ENCODE results near the gene FAM53B. TPM values are rescaled to one million over a fixed set of nuclear protein-coding genes. Genes with fewer than 3 reads are reported as not detected.

The FAM53B gene
- total RNA-seq, 1 donor from 2014 or later, result 41.3 TPM

DNA sequence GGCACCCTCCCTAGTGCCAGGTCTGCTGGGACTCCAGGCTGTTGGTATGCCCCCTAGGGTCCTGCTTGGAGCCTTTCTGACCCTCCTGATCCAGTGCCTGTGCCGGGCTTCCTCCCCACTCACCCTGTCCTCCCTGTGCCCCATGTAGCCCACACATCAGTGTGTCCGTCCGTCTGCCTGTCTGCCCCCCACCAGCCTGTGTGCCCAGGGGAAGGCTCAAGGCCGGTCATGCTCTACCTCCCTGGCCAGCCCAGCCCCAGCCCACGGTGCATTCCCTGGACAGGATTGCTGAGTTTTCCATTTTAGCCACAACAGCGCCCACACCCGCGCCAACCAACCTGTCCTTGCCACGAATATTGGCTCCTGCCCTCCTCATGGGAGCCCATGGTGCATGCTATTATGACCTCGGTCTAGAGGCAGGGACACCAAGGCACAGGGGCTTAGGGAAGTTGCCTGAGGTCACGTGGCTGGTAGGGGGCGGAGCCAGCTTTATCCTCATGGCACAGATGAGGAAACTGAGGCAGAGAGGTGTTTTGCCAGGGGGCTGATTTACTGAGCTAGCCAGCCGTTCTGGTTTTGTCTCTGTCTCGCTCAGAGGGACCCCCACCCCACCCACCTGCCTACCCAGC is 136.0 kb downstream of the FAM53B start:
- no peak for DNase-seq (ENCODE audit: low read depth, low spot score)
- peaks cover 20% of the 10 kb centered on the region for H3K4me1 Mint-ChIP-seq
- H3K9me3 Mint-ChIP-seq, result no peaks in the 10 kb centered on the region
- TF ChIP-seq, protein P1, sequence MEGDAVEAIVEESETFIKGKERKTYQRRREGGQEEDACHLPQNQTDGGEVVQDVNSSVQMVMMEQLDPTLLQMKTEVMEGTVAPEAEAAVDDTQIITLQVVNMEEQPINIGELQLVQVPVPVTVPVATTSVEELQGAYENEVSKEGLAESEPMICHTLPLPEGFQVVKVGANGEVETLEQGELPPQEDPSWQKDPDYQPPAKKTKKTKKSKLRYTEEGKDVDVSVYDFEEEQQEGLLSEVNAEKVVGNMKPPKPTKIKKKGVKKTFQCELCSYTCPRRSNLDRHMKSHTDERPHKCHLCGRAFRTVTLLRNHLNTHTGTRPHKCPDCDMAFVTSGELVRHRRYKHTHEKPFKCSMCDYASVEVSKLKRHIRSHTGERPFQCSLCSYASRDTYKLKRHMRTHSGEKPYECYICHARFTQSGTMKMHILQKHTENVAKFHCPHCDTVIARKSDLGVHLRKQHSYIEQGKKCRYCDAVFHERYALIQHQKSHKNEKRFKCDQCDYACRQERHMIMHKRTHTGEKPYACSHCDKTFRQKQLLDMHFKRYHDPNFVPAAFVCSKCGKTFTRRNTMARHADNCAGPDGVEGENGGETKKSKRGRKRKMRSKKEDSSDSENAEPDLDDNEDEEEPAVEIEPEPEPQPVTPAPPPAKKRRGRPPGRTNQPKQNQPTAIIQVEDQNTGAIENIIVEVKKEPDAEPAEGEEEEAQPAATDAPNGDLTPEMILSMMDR (conservative IDR thresholded peaks at IDR 0.05), result no peak
- no peak overlapping the region for H3K27ac Mint-ChIP-seq (ENCODE audit: unreplicated experiment)
- H3K4me3 Mint-ChIP-seq, result no peak overlapping the region
- no peaks in the 10 kb centered on the region for H3K27me3 Mint-ChIP-seq (ENCODE audit: low read depth)
- H3K36me3 Mint-ChIP-seq (ENCODE audit: low read depth), result no peaks in the 10 kb centered on the region

DNA sequence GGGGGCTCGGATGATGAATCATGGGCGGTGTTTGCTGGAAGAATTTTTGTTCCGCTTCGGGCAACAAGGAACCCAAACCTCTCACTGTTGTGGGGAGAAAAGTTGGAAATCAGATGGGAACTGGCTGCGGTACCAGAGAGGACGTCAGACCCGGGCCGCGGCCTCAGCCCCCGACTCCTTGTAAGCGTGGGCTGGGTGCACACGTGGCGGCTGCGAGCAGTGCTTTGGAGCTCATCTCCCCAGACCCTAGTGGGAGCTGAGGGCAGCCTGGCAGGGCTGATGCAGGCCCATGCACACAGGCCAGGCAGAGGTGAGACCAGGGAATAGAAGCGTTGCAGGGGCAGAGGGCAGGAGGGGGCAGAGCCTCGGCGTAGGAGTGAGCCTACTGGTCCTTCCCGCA is 136.5 kb downstream of the FAM53B start:
- Mint-ChIP-seq H3K27me3 (ENCODE audit: low read depth) (no peaks in the 10 kb centered on the region), H3K4me1 (peaks cover 20% of the 10 kb centered on the region), H3K27ac (ENCODE audit: unreplicated experiment) (peak overlapping the region; percentile 52), H3K4me3 (peak overlapping the region; percentile 34), H3K9me3 (no peaks in the 10 kb centered on the region), H3K36me3 (ENCODE audit: low read depth) (no peaks in the 10 kb centered on the region)
- DNase-seq (ENCODE audit: low read depth, low spot score), result no peak
- TF ChIP-seq, protein P1 (conservative IDR thresholded peaks at IDR 0.05), result no peak

DNA sequence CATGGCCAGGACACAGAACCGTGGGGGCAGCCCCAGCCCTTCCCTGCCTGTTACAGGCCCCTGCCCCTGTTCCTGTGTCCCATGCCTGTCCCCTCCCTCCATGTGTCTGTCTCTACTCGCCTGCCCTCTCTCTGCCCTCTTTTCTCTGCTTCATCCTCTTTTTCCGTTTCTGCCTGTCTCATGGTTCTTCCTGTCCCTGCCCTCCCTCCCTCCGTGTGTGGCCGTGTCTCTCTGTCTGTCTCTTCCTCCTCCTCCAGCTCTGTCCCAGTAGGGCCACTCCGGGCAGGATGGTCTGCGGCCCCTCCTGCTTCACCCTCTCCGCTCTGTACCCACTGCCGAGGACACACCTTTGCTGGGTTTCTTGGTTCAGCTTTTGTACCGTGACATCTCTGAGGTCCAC is 137.4 kb downstream of the FAM53B start:
- Mint-ChIP-seq H3K9me3 (no peaks in the 10 kb centered on the region), H3K27me3 (ENCODE audit: low read depth) (no peaks in the 10 kb centered on the region), H3K27ac (ENCODE audit: unreplicated experiment) (peak overlapping the region; percentile 52), H3K36me3 (ENCODE audit: low read depth) (no peaks in the 10 kb centered on the region), H3K4me3 (peak overlapping the region; percentile 34), H3K4me1 (peaks cover 20% of the 10 kb centered on the region)
- no peak for DNase-seq (ENCODE audit: low read depth, low spot score)
- TF ChIP-seq, protein P1 (conservative IDR thresholded peaks at IDR 0.05), result no peak

DNA sequence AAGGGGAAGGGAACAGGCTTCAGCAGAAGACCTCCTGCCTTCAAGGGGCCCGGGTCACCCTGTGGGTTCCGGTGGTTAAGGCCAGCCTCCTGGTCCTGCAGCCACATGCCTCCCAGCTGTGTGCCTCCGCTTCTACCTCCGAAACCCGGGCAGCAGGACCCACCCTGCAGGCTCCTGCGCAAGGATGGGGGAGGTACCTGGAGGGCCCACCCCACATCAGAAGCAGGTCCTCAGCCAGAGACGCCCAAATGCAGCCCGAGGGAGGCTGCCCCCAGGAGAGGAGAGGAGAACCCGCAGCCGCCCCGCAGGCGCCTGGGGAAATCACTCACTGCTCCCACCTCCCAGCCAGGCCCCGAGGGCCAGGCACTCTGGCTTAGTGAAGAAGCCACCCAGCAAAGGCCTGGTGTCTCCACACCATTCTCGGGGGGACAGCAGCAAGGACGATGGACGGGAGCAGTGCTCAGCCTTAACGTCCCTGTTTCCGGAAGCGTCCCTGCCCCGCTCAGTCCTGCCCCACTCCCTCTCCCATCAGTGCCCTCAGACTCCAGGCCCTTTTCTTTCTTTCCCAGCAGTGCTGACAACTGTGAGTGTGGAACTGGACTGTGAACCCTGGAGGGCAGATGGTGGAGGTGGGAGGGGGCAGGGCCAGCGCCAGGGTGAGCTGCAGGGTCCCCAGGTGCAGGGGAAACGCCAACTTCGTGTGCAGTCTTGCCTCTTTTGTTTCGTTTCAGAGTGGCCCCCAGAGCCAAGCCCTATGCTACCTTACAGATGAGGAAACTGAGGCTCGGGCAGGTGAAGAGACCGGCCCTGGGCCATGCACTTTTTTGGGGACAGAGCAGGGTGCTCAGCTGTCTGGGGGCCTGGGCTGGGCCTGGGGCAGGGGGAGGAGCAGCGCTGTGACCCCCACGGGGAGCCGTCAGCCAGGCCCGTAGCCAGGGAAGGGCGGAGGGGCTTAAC is 138.0 kb downstream of the FAM53B start:
- no peak overlapping the region for H3K27ac Mint-ChIP-seq (ENCODE audit: unreplicated experiment)
- TF ChIP-seq, protein P1 (conservative IDR thresholded peaks at IDR 0.05), result no peak
- no peaks in the 10 kb centered on the region for H3K36me3 Mint-ChIP-seq (ENCODE audit: low read depth)
- DNase-seq (ENCODE audit: low read depth, low spot score), result no peak
- H3K4me1 Mint-ChIP-seq, result peaks cover 20% of the 10 kb centered on the region
- no peaks in the 10 kb centered on the region for H3K9me3 Mint-ChIP-seq
- no peaks in the 10 kb centered on the region for H3K27me3 Mint-ChIP-seq (ENCODE audit: low read depth)
- H3K4me3 Mint-ChIP-seq, result no peak overlapping the region

DNA sequence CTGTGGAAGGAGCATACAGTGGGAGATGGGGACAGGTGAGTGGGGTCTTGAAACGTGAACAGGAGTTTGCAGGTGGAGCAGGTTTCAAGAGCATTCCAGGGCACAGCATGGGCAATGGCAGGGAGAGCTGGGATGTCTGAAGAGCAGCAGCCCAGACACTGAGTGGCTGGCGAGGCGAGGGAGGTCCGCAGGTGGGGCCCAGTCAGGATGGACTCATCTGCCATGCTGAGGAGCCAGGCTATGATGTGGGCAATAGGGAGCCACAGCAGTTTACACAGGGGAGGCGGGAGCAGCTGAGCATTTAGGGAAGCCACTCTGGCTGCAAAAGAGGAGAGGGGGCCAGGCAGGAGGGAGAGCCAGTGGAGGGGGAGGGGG is 138.7 kb downstream of the FAM53B start:
- no peak for DNase-seq (ENCODE audit: low read depth, low spot score)
- Mint-ChIP-seq H3K27me3 (ENCODE audit: low read depth) (no peaks in the 10 kb centered on the region), H3K27ac (ENCODE audit: unreplicated experiment) (peak overlapping the region; percentile 91), H3K9me3 (no peaks in the 10 kb centered on the region), H3K4me3 (no peak overlapping the region), H3K4me1 (peaks cover 20% of the 10 kb centered on the region), H3K36me3 (ENCODE audit: low read depth) (no peaks in the 10 kb centered on the region)
- TF ChIP-seq, protein P1 (conservative IDR thresholded peaks at IDR 0.05), result no peak
